OCI-LY7 (cell line): Measurements from ENCODE around the gene STXBP5. TPM values are rescaled to one million over a fixed set of nuclear protein-coding genes. Genes with fewer than 3 reads are reported as not detected.

Source experiments
- BruUV-seq: library from RNA; stranded (reverse); fragments of 400-500 nt; replicated peaks from 2 replicates; lab custom pipeline; 2021; lab: Mats Ljungman, UMichigan
- CTCF ChIA-PET: fragments of 300-600 bp; sonication (Branson Sonifier 250); formaldehyde crosslinking; loops from one replicate; lab custom pipeline; 2022; ENCODE audit warnings: antibody characterized with exemption; ENCODE audit not compliant: unreplicated experiment; lab: Charles Lee
- POLR2A ChIA-PET: fragments of 300-600 bp; sonication (Branson Sonifier 250); formaldehyde crosslinking; loops from one replicate; lab custom pipeline; 2022; ENCODE audit warnings: antibody characterized with exemption; lab: Charles Lee
- DNase-seq: peaks from one replicate; pipeline ENCODE4 v3.0.0-alpha.2; 2015; ENCODE audit warnings: low spot score
- H2AFZ ChIP-seq: fragments of 200-600 bp; sonication (generic), shearing (Covaris generic); 2 replicates; pipeline ENCODE4 v1.6.1; 2014; ENCODE audit warnings: mild to moderate bottlenecking, antibody characterized with exemption, low read length, moderate library complexity
- H3K27ac ChIP-seq: fragments of 200-600 bp; sonication (generic); 2 replicates; pipeline ENCODE4 v1.5.1; 2014; ENCODE audit warnings: mixed run types, low read depth, mild to moderate bottlenecking, moderate library complexity, low read length, inconsistent platforms; ENCODE audit not compliant: poor library complexity, severe bottlenecking
- H3K36me3 ChIP-seq: fragments of 200-600 bp; sonication (generic); 2 replicates; pipeline ENCODE4 v1.6.1; 2014; ENCODE audit warnings: mild to moderate bottlenecking, antibody characterized with exemption, low read length, moderate library complexity, mixed read lengths; ENCODE audit not compliant: insufficient read depth
- H3K4me1 ChIP-seq: fragments of 200-600 bp; sonication (generic); 2 replicates; pipeline ENCODE4 v1.5.1; 2014; ENCODE audit warnings: mild to moderate bottlenecking, low read length; ENCODE audit not compliant: insufficient read depth, poor library complexity, severe bottlenecking
- H3K4me2 ChIP-seq: fragments of 200-600 bp; sonication (generic); 2 replicates; pipeline ENCODE4 v1.6.1; 2014; ENCODE audit warnings: mild to moderate bottlenecking, low read length
- H3K4me3 ChIP-seq: fragments of 200-600 bp; sonication (generic); 2 replicates; pipeline ENCODE4 v1.5.1; 2014; ENCODE audit warnings: mild to moderate bottlenecking, low read depth, low read length; ENCODE audit not compliant: poor library complexity, severe bottlenecking
- H3K79me2 ChIP-seq: fragments of 200-600 bp; sonication (generic); 2 replicates; pipeline ENCODE4 v1.6.1; 2016; ENCODE audit warnings: low read depth, mild to moderate bottlenecking, low read length, moderate library complexity, mixed read lengths; ENCODE audit not compliant: insufficient read depth
- H3K9me2 ChIP-seq: fragments of 200-600 bp; sonication (generic); 2 replicates; pipeline ENCODE4 v1.6.1; 2016; ENCODE audit warnings: mild to moderate bottlenecking, low read length, mixed read lengths; ENCODE audit not compliant: insufficient read depth
- H3K9me3 ChIP-seq: fragments of 200-600 bp; sonication (generic); 2 replicates; pipeline ENCODE4 v1.6.1; 2014; ENCODE audit warnings: mild to moderate bottlenecking, mixed run types, low read length, mixed read lengths
- H4K20me1 ChIP-seq: fragments of 200-600 bp; sonication (generic); 2 replicates; pipeline ENCODE4 v1.6.1; 2014; ENCODE audit warnings: mild to moderate bottlenecking, antibody characterized with exemption, low read length, moderate library complexity, mixed read lengths; ENCODE audit not compliant: insufficient read depth
- EZH2phosphoT487 ChIP-seq: fragments of 200-600 bp; sonication (generic); IDR thresholded peaks from 2 replicates; pipeline ENCODE4 v1.6.1; 2018; ENCODE audit warnings: low read depth, borderline replicate concordance, mild to moderate bottlenecking, mixed run types, antibody characterized with exemption, low read length, moderate library complexity, mixed read lengths
- intact Hi-C: fragments of 100-400 bp; cut with micrococcal nuclease; formaldehyde crosslinking; loops from one replicate; pipeline ENCODE4 v1.10.0; 2022; ENCODE audit not compliant: unreplicated experiment
- total RNA-seq, 2 experiments: library from RNA; depleted of rRNA in 1 of 2; stranded (reverse); fragments of >200 nt in 1 of 2; shearing (Covaris generic) in 1 of 2; gene quantifications; 2 replicates each; pipeline ENCODE4 v1.2.3, GENCODE V29; 2014 to 2022
- TF ChIP-seq, protein P1 (sequence below): fragments of 200-600 bp; sonication (generic); conservative IDR thresholded peaks from 2 replicates; pipeline ENCODE4 v1.5.1; 2014; ENCODE audit warnings: mild to moderate bottlenecking, antibody characterized with exemption, low read length, moderate library complexity, mixed read lengths

Gene STXBP5
- total RNA-seq, 2 experiments from 2014 or later = 12.3 to 15.4 TPM

DNA sequence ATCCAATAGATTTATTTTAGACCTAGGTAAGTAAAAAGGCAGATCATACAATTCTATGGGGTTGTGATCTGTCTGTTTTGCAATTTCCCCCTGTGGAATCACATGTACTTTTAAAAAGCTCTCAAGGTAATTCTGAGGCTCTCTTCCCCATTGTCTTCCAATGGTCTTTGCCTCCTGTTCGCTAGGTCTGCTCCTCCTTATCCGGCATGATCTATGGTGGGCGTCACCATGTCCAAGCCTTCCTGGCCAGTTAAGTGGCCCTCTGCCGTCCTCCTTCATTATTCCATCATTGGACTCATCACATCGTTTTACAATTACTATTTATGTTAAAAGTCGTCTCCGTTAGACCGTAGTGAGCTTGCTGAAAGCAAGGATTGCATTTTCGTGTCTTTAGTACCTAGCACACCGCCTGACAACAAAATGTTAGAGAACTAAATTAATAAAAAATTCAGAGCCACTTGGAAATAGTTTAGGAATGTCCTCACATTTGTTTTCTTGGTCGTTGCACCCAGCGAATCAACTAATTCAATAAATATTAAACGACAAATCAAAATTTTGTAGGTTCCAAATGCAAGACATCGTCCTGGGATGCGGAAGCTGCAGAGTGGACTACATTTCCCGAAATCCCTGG is 2.2 kb upstream of the STXBP5 start:
- peaks cover 12% of the 10 kb centered on the region; the same call in 1 of the 2 replicates for H4K20me1 ChIP-seq
- H3K9me2 ChIP-seq = no peaks in the 10 kb centered on the region
- peak overlapping the region; percentile 16 for H3K27ac ChIP-seq
- TSS peak; percentile 72 for BruUV-seq
- POLR2A ChIA-PET = interaction anchor here (0.9 to 1.3 kb wide), 3 partner anchors 10 to 40 kb away, joined by 3 to 5 read pairs (median 3); no protein-coding TSS in a partner anchor
- intact Hi-C loops = loop anchor here (5.0 to 10.0 kb wide), 3 partner anchors 1237 to 1387 kb away; partner anchors contain the start of genes FBXO30 and SHPRH
- H3K4me2 ChIP-seq = peak overlapping the region; percentile 88
- TF ChIP-seq EZH2phosphoT487 = no peak
- TF ChIP-seq, protein P1, sequence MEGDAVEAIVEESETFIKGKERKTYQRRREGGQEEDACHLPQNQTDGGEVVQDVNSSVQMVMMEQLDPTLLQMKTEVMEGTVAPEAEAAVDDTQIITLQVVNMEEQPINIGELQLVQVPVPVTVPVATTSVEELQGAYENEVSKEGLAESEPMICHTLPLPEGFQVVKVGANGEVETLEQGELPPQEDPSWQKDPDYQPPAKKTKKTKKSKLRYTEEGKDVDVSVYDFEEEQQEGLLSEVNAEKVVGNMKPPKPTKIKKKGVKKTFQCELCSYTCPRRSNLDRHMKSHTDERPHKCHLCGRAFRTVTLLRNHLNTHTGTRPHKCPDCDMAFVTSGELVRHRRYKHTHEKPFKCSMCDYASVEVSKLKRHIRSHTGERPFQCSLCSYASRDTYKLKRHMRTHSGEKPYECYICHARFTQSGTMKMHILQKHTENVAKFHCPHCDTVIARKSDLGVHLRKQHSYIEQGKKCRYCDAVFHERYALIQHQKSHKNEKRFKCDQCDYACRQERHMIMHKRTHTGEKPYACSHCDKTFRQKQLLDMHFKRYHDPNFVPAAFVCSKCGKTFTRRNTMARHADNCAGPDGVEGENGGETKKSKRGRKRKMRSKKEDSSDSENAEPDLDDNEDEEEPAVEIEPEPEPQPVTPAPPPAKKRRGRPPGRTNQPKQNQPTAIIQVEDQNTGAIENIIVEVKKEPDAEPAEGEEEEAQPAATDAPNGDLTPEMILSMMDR = no peak
- H3K4me1 ChIP-seq = peaks cover 21% of the 10 kb centered on the region
- peaks cover 26% of the 10 kb centered on the region; the same call in 1 of the 2 replicates for H3K79me2 ChIP-seq
- CTCF ChIA-PET = no interaction called here
- DNase-seq = peak; percentile 48
- no peaks in the 10 kb centered on the region for H3K36me3 ChIP-seq
- peak overlapping the region; percentile 98 for H2AFZ ChIP-seq
- H3K4me3 ChIP-seq = peak overlapping the region; percentile 100
- H3K9me3 ChIP-seq = no peaks in the 10 kb centered on the region

DNA sequence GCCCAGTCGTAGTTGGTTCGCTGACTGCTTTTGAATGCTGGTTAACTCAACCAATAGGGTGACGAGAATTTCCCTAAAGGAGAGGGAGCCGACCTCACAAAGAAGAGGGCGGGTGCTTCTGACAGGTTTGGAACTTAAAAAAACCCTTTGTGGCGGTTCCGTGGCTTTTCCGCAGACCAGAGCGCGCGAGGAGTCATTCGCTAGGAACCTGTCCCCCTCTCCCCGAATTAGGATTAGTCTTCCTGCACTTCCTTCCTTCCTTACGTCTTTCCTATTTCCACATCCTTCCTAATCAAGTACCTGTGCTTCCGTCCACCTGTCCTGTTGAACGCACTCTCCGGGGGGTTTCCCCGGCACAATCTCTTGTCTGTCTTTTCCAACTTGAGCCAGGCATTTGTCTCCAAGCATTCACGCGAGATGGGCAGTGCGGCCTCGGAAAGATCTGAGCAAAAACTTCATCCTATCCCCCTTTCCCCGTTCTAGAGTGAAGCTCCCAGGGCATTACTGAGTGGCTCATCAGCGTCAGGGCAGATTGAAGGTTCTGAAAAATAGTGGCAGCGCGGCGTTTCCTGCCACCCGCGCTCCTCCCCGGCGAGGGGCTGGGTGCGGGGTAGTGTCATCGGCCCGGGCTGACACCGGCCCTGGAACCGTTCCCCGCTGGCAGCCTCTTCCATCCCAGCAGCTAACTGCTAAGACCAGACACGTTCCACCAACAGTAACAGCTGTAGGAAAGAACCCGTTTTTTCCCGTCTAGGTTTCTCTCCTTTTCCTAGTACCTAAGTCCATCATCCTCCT is 1.5 kb upstream of the STXBP5 start:
- BruUV-seq = no TSS peak
- H3K4me1 ChIP-seq = peaks cover 21% of the 10 kb centered on the region
- intact Hi-C loops = loop anchor here (5.0 to 10.0 kb wide), 3 partner anchors 1238 to 1388 kb away; partner anchors contain the start of genes FBXO30 and SHPRH
- DNase-seq = peak; percentile 95
- peak overlapping the region; percentile 80 for H3K27ac ChIP-seq
- peak overlapping the region; percentile 100 for H3K4me3 ChIP-seq
- peak overlapping the region; percentile 98 for H2AFZ ChIP-seq
- H3K4me2 ChIP-seq = peak overlapping the region; percentile 88
- H3K9me2 ChIP-seq = no peaks in the 10 kb centered on the region
- POLR2A ChIA-PET = interaction anchor here (0.9 to 1.3 kb wide), 4 partner anchors 9 to 39 kb away, joined by 3 to 5 read pairs (median 3); no protein-coding TSS in a partner anchor
- H4K20me1 ChIP-seq = peaks cover 12% of the 10 kb centered on the region; the same call in 1 of the 2 replicates
- no peaks in the 10 kb centered on the region for H3K9me3 ChIP-seq
- TF ChIP-seq, protein P1 = no peak
- TF ChIP-seq EZH2phosphoT487 = no peak
- CTCF ChIA-PET = interaction anchor here (0.6 kb wide), 1 partner anchor 106 kb away, joined by 3 read pairs; no protein-coding TSS in a partner anchor
- H3K36me3 ChIP-seq = no peaks in the 10 kb centered on the region
- peaks cover 27% of the 10 kb centered on the region; the same call in 1 of the 2 replicates for H3K79me2 ChIP-seq
